Activated naive CD4-positive, alpha-beta T cell treated with Interleukin-2 at 50 U/mL for 16 hours (primary cell): ENCODE data around the gene NMD3.

ENCODE experiments used
- DNase-seq: peaks from one replicate; pipeline ENCODE4 v3.0.0-alpha.2; 2020

Gene NMD3

GRCh38 chr3:161284989-161285388 is 63.9 kb downstream of the NMD3 start:
- no peak for DNase-seq

GRCh38 chr3:161289174-161289573 is 68.1 kb downstream of the NMD3 start:
- DNase-seq = no peak

- no peak for DNase-seq
Observed at GRCh38 chr3:161291191-161291901, 70.2 kb downstream of the NMD3 start.

- DNase-seq = no peak
Observed at GRCh38 chr3:161293381-161293780, 72.3 kb downstream of the NMD3 start.

- DNase-seq = no peak
Observed at GRCh38 chr3:161295325-161295724, 74.2 kb downstream of the NMD3 start.

- no peak for DNase-seq
Observed at GRCh38 chr3:161296814-161297213, 75.7 kb downstream of the NMD3 start.
